ENCODE measurements around the gene NOTO. TPM values are rescaled to one million over a fixed set of nuclear protein-coding genes. Genes with fewer than 3 reads are reported as not detected.

NOTO gene
- total RNA-seq, 6 donors from 2014 or later, result 0.09 to 0.15 (median 0.10) TPM; not detected in 3

Other genes with a start within 250 kb of the NOTO start
- gene SFXN5, start 130.9 kb upstream of the NOTO start, total RNA-seq, result 10 to 100 TPM; 10.8 to 44.0 (median 13.7) TPM
- 10 to 100 TPM; 21.0 to 35.3 (median 29.9) TPM for gene RAB11FIP5, start 89.6 kb upstream of the NOTO start, total RNA-seq
- 10 to 100 TPM; 18.1 to 58.8 (median 21.2) TPM for gene SMYD5, start 11.7 kb downstream of the NOTO start, total RNA-seq
- gene PRADC1, start 30.7 kb downstream of the NOTO start, total RNA-seq, result 10 to 100 TPM in 5 of 6 donors, 1 to 10 TPM in 1; 6.7 to 21.6 (median 16.3) TPM
- gene CCT7, start 31.7 kb downstream of the NOTO start, total RNA-seq, result 100 to 1,000 TPM in 5 of 6 donors, 10 to 100 TPM in 1; 70.2 to 183 (median 129) TPM
- 1 to 10 TPM; 1.5 to 9.4 (median 3.9) TPM for gene FBXO41, start 81.9 kb downstream of the NOTO start, total RNA-seq
- under 1 TPM in 1 of 6 donors, not detected in 5; 0.10 TPM for gene EGR4, start 91.0 kb downstream of the NOTO start, total RNA-seq
- 10 to 100 TPM; 15.2 to 56.6 (median 25.7) TPM for gene ALMS1, start 183.3 kb downstream of the NOTO start, total RNA-seq

All from upper lobe of left lung (tissue), 6 donors.